GM20431 (cell line): ENCODE results near the gene FKBP2.

ENCODE experiments used
- in situ Hi-C: fragments of 300-500 bp; cut with MseI, MboI; formaldehyde crosslinking; loops from one replicate; pipeline ENCODE4 v1.15.0; 2020; ENCODE audit warnings: low sequenced_read_pairs; ENCODE audit not compliant: unreplicated experiment

The FKBP2 gene

GRCh38 chr11:64260147-64260708, 19.3 kb downstream of the FKBP2 start:
- in situ Hi-C loops: no loop called here

GRCh38 chr11:64261556-64262080, 20.7 kb downstream of the FKBP2 start:
- in situ Hi-C loops: no loop called here

- in situ Hi-C loops: no loop called here
Measured at GRCh38 chr11:64262271-64263002, 21.5 kb downstream of the FKBP2 start.

- in situ Hi-C loops: no loop called here
Measured at GRCh38 chr11:64263021-64263946, 22.4 kb downstream of the FKBP2 start.

GRCh38 chr11:64263947-64264317, 23.0 kb downstream of the FKBP2 start:
- in situ Hi-C loops: no loop called here

- in situ Hi-C loops: no loop called here
Measured at GRCh38 chr11:64264371-64264852, 23.5 kb downstream of the FKBP2 start.

- in situ Hi-C loops: no loop called here
Measured at GRCh38 chr11:64265176-64266160, 24.6 kb downstream of the FKBP2 start.

GRCh38 chr11:64266339-64266738, 25.4 kb downstream of the FKBP2 start:
- in situ Hi-C loops: no loop called here

- in situ Hi-C loops: no loop called here
Measured at GRCh38 chr11:64267207-64267945, 26.5 kb downstream of the FKBP2 start.

- in situ Hi-C loops: no loop called here
Measured at GRCh38 chr11:64268025-64268892, 27.4 kb downstream of the FKBP2 start.

GRCh38 chr11:64268893-64269539, 28.1 kb downstream of the FKBP2 start:
- in situ Hi-C loops: no loop called here

GRCh38 chr11:64269540-64270220, 28.8 kb downstream of the FKBP2 start:
- in situ Hi-C loops: no loop called here

GRCh38 chr11:64275031-64275800, 34.3 kb downstream of the FKBP2 start:
- in situ Hi-C loops: no loop called here

- in situ Hi-C loops: no loop called here
Measured at GRCh38 chr11:64275841-64276240, 34.9 kb downstream of the FKBP2 start.

- in situ Hi-C loops: no loop called here
Measured at GRCh38 chr11:64276653-64277431, 35.9 kb downstream of the FKBP2 start.
